ENCODE data around the gene DNASE2B.

- TF ChIP-seq CTCF (IDR thresholded peaks at IDR 0.05) (no peak), POLR2AphosphoS5 (IDR thresholded peaks at IDR 0.05) (no peak)
Observed at GRCh38 chr1:84387480-84388163, 10.7 kb upstream of the DNASE2B start.
